Heart right ventricle (tissue), 16 donors: ENCODE data around the gene CDH12. TPM values are rescaled to one million over a fixed set of nuclear protein-coding genes. Genes with fewer than 3 reads are reported as not detected.

ENCODE experiments used
- ATAC-seq, 8 donors: fragments of 200-7000 bp; cut with Tn5 transposase; one replicate each; pipeline ENCODE4 v1.9.1; 2020; ENCODE audit warnings: mild to moderate bottlenecking in 8 of 8, moderate library complexity in 8 of 8, moderate number of reproducible peaks in 1 of 8
- DNase-seq, 2 donors: peaks; one replicate each; pipeline ENCODE4 v3.0.0-alpha.2; 2020
- H3K27ac ChIP-seq, 10 donors: fragments of 200-600 bp; sonication (generic) in 2 of 10; one replicate each; pipeline versions ENCODE4 v1.5.0 to v1.8.0; 2020 to 2022; ENCODE audit warnings: mild to moderate bottlenecking in 3 of 10
- H3K27me3 ChIP-seq, 7 donors: fragments of 200-600 bp; one replicate each; pipeline ENCODE4 v1.8.0; 2021 to 2022; ENCODE audit warnings: mild to moderate bottlenecking in 2 of 7
- H3K36me3 ChIP-seq, 9 donors: fragments of 200-600 bp; sonication (generic) in 1 of 9; one replicate each; pipeline versions ENCODE4 v1.5.0 to v1.8.0; 2020 to 2022; ENCODE audit warnings: mild to moderate bottlenecking in 2 of 9
- H3K4me1 ChIP-seq, 9 donors: fragments of 200-600 bp; sonication (generic) in 1 of 9; one replicate each; pipeline versions ENCODE4 v1.5.0 to v1.8.0; 2020 to 2022; ENCODE audit warnings: mild to moderate bottlenecking in 4 of 9
- H3K4me3 ChIP-seq, 10 donors: fragments of 200-600 bp; sonication (generic) in 2 of 10; one replicate each; pipeline versions ENCODE4 v1.5.0 to v1.8.0; 2020 to 2022; ENCODE audit warnings: mild to moderate bottlenecking in 7 of 10, moderate library complexity in 2 of 10
- H3K9me3 ChIP-seq, 11 donors: fragments of 200-600 bp in 10 of 11; sonication (generic) in 2 of 11; one replicate each; pipeline versions ENCODE4 v1.5.0 to v1.8.0; 2013 to 2022; ENCODE audit warnings: mild to moderate bottlenecking in 2 of 11, control low read depth in 1 of 11, moderate library complexity in 1 of 11
- CTCF ChIP-seq, 9 donors: fragments of 200-600 bp; sonication (generic) in 2 of 9; IDR thresholded peaks; one replicate each; pipeline versions ENCODE4 v1.5.0 to v1.8.0; 2021 to 2022; ENCODE audit warnings: antibody characterized with exemption in 9 of 9, mild to moderate bottlenecking in 5 of 9, moderate library complexity in 1 of 9
- WGBS, 2 donors: extraction: QIAGEN DNeasy Blood & Tissue Kit; methylation state at CpG; one replicate each; pipeline ENCODE4 v1.1.7; 2013; ENCODE audit warnings: inconsistent platforms in 1 of 2; 5-methylcytosine and 5-hydroxymethylcytosine counted together
- intact Hi-C, 10 donors: fragments of 100-400 bp; cut with DNase I; formaldehyde crosslinking; loops; one replicate each; pipeline versions ENCODE4 v1.11.1 to v1.14.2; 2022
- polyA plus RNA-seq, 2 donors: library from polyadenylated mRNA; stranded (reverse); fragments of 200-250 nt; gene quantifications; one replicate each; pipeline ENCODE4 v1.2.3, GENCODE V29; 2013
- total RNA-seq, 10 donors: library from RNA; stranded (reverse); fragmentation: NEBNext Ultra II Directional in 3 of 10; extraction: Animal tissue kit (Norgen Biotek cat#: 25700) in 3 of 10; gene quantifications; one replicate each; pipeline versions ENCODE4 v1.2.1 to v1.2.4, GENCODE V29; 2021 to 2023
- donor health status: Arrhythmogenic right ventricular cardiomyopathy.
- donor health status: ischemic (EF 13 %, LVEDD 7.1; RV severe dilation, severe dysfunction).
- donor health status: healthy with polysubstance abuse.
- donor health status: DM: no; HTN: yes; CAD: no.
- donor health status: DM: no; HTN: no; CAD: no.
- donor health status: ischemic (EF 25% LVEDD 6.9; RV normal size, moderate dysfunction).
- donor health status: ischemic (EF 25% LVEDD 5.7; RV mildly dilated, moderate dysfunction).
- donor health status: healthy.
- donor health status: DM: yes; HTN: yes; CAD: no.
- donor health status: Ischemic cardiomyopathy.
- donor health status: ischemic (EF 35%, LVEDD 5.7; RV mildly dilated, moderate dysfunction).
- donor health status: nonischemic (EF 11% LVEDD 7.7; RV severe dilation, severe dysfunction).
- donor health status: DM: yes; HTN: yes; CAD: no.
- donor health status: PGD.
- donor health status: ischemic (EF 29% LVEDD 5.4; RV normal size, mild dysfunction).
- donor health status: nonischemic (EF 23%, LVEDD 6.1; RV moderate dilation, normal function).

Gene CDH12
- total and polyA plus RNA-seq, 12 donors, result not detected

- H3K9me3 ChIP-seq, result no peaks in the 10 kb centered on the region
- H3K36me3 ChIP-seq, result no peaks in the 10 kb centered on the region
- no peak overlapping the region for H3K27ac ChIP-seq
- no peak for TF ChIP-seq CTCF (IDR thresholded peaks at IDR 0.05)
- H3K27me3 ChIP-seq, result peaks cover 0 to 27% (median 8%) of the 10 kb centered on the region in 7 donors
- intact Hi-C loops, result no loop called here
- H3K4me3 ChIP-seq, result no peak overlapping the region
- DNase-seq, result no peak
- no peak for ATAC-seq
- 76 to 82% methylated on average over 4 of the region's 4 CpGs for WGBS, 2 donors
- H3K4me1 ChIP-seq, result peaks cover 0 to 9% (median 0%) of the 10 kb centered on the region in 9 donors
Measured at GRCh38 chr5:22855824-22856223, 2.7 kb upstream of the CDH12 start.

- Histone ChIP-seq H3K9me3 (no peaks in the 10 kb centered on the region), H3K27ac (no peak overlapping the region), H3K36me3 (no peaks in the 10 kb centered on the region), H3K4me1 (peaks cover 0 to 9% (median 0%) of the 10 kb centered on the region in 9 donors), H3K27me3 (peaks cover 0 to 53% (median 9%) of the 10 kb centered on the region in 7 donors), H3K4me3 (no peak overlapping the region)
- DNase-seq (no peak), ATAC-seq (no peak)
- intact Hi-C loops, result no loop called here
- 60 to 66% methylated on average over 3 of the region's 3 CpGs for WGBS, 2 donors
- no peak for TF ChIP-seq CTCF (IDR thresholded peaks at IDR 0.05)
Measured at GRCh38 chr5:22850981-22851380, 2.2 kb downstream of the CDH12 start.

GRCh38 chr5:22846693-22847092, 6.5 kb downstream of the CDH12 start:
- WGBS, 2 donors, result 83 to 85% methylated on average over 2 of the region's 2 CpGs
- TF ChIP-seq CTCF (IDR thresholded peaks at IDR 0.05), result no peak

GRCh38 chr5:22844636-22845035, 8.5 kb downstream of the CDH12 start:
- ATAC-seq (no peak), DNase-seq (no peak)
- Histone ChIP-seq H3K4me1 (no peaks in the 10 kb centered on the region), H3K36me3 (no peaks in the 10 kb centered on the region), H3K9me3 (no peaks in the 10 kb centered on the region), H3K4me3 (no peak overlapping the region), H3K27ac (no peak overlapping the region), H3K27me3 (peaks cover 0 to 14% (median 0%) of the 10 kb centered on the region in 7 donors)
- TF ChIP-seq CTCF (IDR thresholded peaks at IDR 0.05), result no peak
- 74 to 86% methylated on average over 2 of the region's 2 CpGs for WGBS, 2 donors
- intact Hi-C loops, result no loop called here

More at GRCh38 chr5:22846693-22847092, 6.5 kb downstream of the CDH12 start:
- Histone ChIP-seq H3K4me3 (no peak overlapping the region), H3K27me3 (peaks cover 0 to 35% (median 3%) of the 10 kb centered on the region in 7 donors), H3K27ac (no peak overlapping the region), H3K9me3 (no peaks in the 10 kb centered on the region), H3K4me1 (no peaks in the 10 kb centered on the region), H3K36me3 (no peaks in the 10 kb centered on the region)
- no peak for DNase-seq
- no peak for ATAC-seq
- intact Hi-C loops, result no loop called here
